ENCODE results near the gene SLC4A5.
"Not testable (repeated sequence)": the region's sequence is repeated elsewhere in the genome, so short reads cannot be mapped to it uniquely, and the experiment has no call there.

SLC4A5 gene

GRCh38 chr2:74199275-74199701 is 143.9 kb downstream of the SLC4A5 start:
- no peak for DNase-seq (ENCODE audit: low spot score)

GRCh38 chr2:74198461-74199274 is 144.5 kb downstream of the SLC4A5 start, which contains the start of gene MTHFD2:
Gene MTHFD2, plus strand, starts transcription at chr2:74198615. Its CDS starts 27 bp downstream, at chr2:74198642.
- DNase-seq (ENCODE audit: low spot score): peak; percentile 94

- DNase-seq (ENCODE audit: low spot score): peak; percentile 49
These were observed 145.2 kb downstream of the SLC4A5 start for GRCh38 chr2:74198023-74198460.

GRCh38 chr2:74197049-74197448 is 146.2 kb downstream of the SLC4A5 start:
- DNase-seq (ENCODE audit: low spot score): no peak

GRCh38 chr2:74194799-74195198 is 148.4 kb downstream of the SLC4A5 start:
- DNase-seq (ENCODE audit: low spot score): no peak

GRCh38 chr2:74191596-74192380 is 151.4 kb downstream of the SLC4A5 start:
- DNase-seq (ENCODE audit: low spot score): no peak

- DNase-seq (ENCODE audit: low spot score): no peak
These were observed 154.5 kb downstream of the SLC4A5 start for GRCh38 chr2:74188696-74189095.

- no peak for DNase-seq (ENCODE audit: low spot score)
These were observed 155.1 kb downstream of the SLC4A5 start for GRCh38 chr2:74188018-74188601.

GRCh38 chr2:74186706-74187105 is 156.5 kb downstream of the SLC4A5 start:
- not testable (repeated sequence) for DNase-seq (ENCODE audit: low spot score)

GRCh38 chr2:74186038-74186437 is 157.2 kb downstream of the SLC4A5 start:
- no peak for DNase-seq (ENCODE audit: low spot score)

GRCh38 chr2:74183878-74184277 is 159.3 kb downstream of the SLC4A5 start:
- DNase-seq (ENCODE audit: low spot score): no peak

- no peak for DNase-seq (ENCODE audit: low spot score)
These were observed 161.5 kb downstream of the SLC4A5 start for GRCh38 chr2:74181739-74182138.

GRCh38 chr2:74179063-74179865 is 164.0 kb downstream of the SLC4A5 start:
- DNase-seq (ENCODE audit: low spot score): peak; percentile 48

GRCh38 chr2:74178211-74179062 is 164.8 kb downstream of the SLC4A5 start, which contains the start of gene MOB1A:
Gene MOB1A, minus strand, starts transcription at chr2:74178879. Its CDS starts 205 bp downstream, at chr2:74178674.
- peak; percentile 98 for DNase-seq (ENCODE audit: low spot score)

- DNase-seq (ENCODE audit: low spot score): no peak
These were observed 165.5 kb downstream of the SLC4A5 start for GRCh38 chr2:74177696-74178095.

GRCh38 chr2:74174909-74175308 is 168.3 kb downstream of the SLC4A5 start:
- no peak for DNase-seq (ENCODE audit: low spot score)

GRCh38 chr2:74168739-74169138 is 174.5 kb downstream of the SLC4A5 start:
- no peak for DNase-seq (ENCODE audit: low spot score)

Measured in ecto neural progenitor cell (in vitro differentiated cells).